Pancreas (tissue), 10 donors: ENCODE measurements around the gene SHC3. TPM values are rescaled to one million over a fixed set of nuclear protein-coding genes. Genes with fewer than 3 reads are reported as not detected.

ENCODE experiments used
- ATAC-seq, 4 donors: fragments of 200-7000 bp; cut with Tn5 transposase; one replicate each; pipeline versions ENCODE4 v1.8.0 to v1.9.1; 2020; ENCODE audit warnings: mild to moderate bottlenecking in 4 of 4, moderate library complexity in 4 of 4
- DNase-seq, 6 donors: peaks; one replicate each; pipeline ENCODE4 v3.0.0-alpha.2; 2020
- FAIRE-seq: peaks from 2 replicates; lab custom pipeline; 2012; peaks lifted over from hg19 to GRCh38; lab: Jason Lieb, UNC
- H3K27ac ChIP-seq, 4 donors: fragments of 200-600 bp; sonication (generic); 1 replicate in 3 of 4; 2 replicates in 1 of 4; pipeline versions ENCODE4 v1.5.0 to v1.8.0; 2020
- H3K27me3 ChIP-seq, 4 donors: fragments of 200-600 bp; one replicate each; pipeline ENCODE4 v1.8.0; 2021
- H3K36me3 ChIP-seq, 3 donors: fragments of 200-600 bp; sonication (generic) in 1 of 3; one replicate each; pipeline versions ENCODE4 v1.5.0 to v1.8.0; 2020 to 2021
- H3K4me1 ChIP-seq, 3 donors: fragments of 200-600 bp; one replicate each; pipeline ENCODE4 v1.8.0; 2021
- H3K4me3 ChIP-seq, 4 donors: fragments of 200-600 bp; sonication (generic) in 2 of 4; one replicate each; pipeline versions ENCODE4 v1.5.0 to v1.8.0; 2020 to 2021
- H3K9me3 ChIP-seq, 4 donors: fragments of 200-600 bp; one replicate each; pipeline ENCODE4 v1.8.0; 2021
- CTCF ChIP-seq, 4 donors: fragments of 200-600 bp; sonication (generic) in 3 of 4; IDR thresholded peaks; one replicate each; pipeline versions ENCODE4 v1.5.0 to v1.8.0; 2021; ENCODE audit warnings: antibody characterized with exemption in 4 of 4
- WGBS, 2 donors: extraction: QIAGEN DNeasy Blood & Tissue Kit; methylation state at CpG; one replicate each; pipeline ENCODE4 v1.1.7; 2013; 5-methylcytosine and 5-hydroxymethylcytosine counted together
- intact Hi-C, 3 donors: fragments of 100-400 bp; cut with DNase I; formaldehyde crosslinking; loops; one replicate each; pipeline versions ENCODE4 v1.11.1 to v1.14.2; 2022
- polyA plus RNA-seq, 2 donors: library from polyadenylated mRNA; stranded (reverse); fragments of 200-250 nt; gene quantifications; one replicate each; pipeline ENCODE4 v1.2.3, GENCODE V29; 2013
- total RNA-seq, 6 donors: library from RNA; stranded (reverse); fragmentation: NEBNext Ultra II Directional in 4 of 6; extraction: Animal tissue kit (Norgen Biotek cat#: 25700) in 4 of 6; gene quantifications; one replicate each; pipeline versions ENCODE4 v1.2.1 to v1.2.4, GENCODE V29; 2021 to 2023
- donor health status: healthy with polysubstance abuse.
- donor health status: DM: no; HTN: no; CAD: no; lungs with moderate emphysema.
- donor health status: DM: no; HTN: no; CAD: no.
- donor health status: control.
- donor health status: control.
- donor health status: Bipolar disorder and iron deficiency.
- donor health status: DM: yes; HTN: yes; CAD: no.
- donor health status: DM: no; HTN: no; CAD: no.
- donor health status: DM: no; HTN: no; CAD: no.
- donor health status: DM: yes; HTN: yes; CAD: no.

SHC3 gene
- total and polyA plus RNA-seq, 8 donors, result 0.19 to 6.3 (median 1.8) TPM

- no peak for DNase-seq
- FAIRE-seq, result no peak
- 88 to 94% methylated on average over 6 of the region's 6 CpGs for WGBS, 2 donors
- intact Hi-C loops, result no loop called here
- Histone ChIP-seq H3K27me3 (no peaks in the 10 kb centered on the region), H3K36me3 (no peaks in the 10 kb centered on the region), H3K27ac (no peak overlapping the region), H3K9me3 (no peaks in the 10 kb centered on the region), H3K4me3 (no peak overlapping the region), H3K4me1 (no peaks in the 10 kb centered on the region)
- no peak for TF ChIP-seq CTCF (IDR thresholded peaks at IDR 0.05)
- no peak for ATAC-seq
Observed at GRCh38 chr9:89165880-89166279, 12.7 kb downstream of the SHC3 start.

GRCh38 chr9:89165341-89165740, 13.3 kb downstream of the SHC3 start:
- no peak for FAIRE-seq
- Histone ChIP-seq H3K9me3 (no peaks in the 10 kb centered on the region), H3K27ac (no peak overlapping the region), H3K4me1 (no peaks in the 10 kb centered on the region), H3K4me3 (no peak overlapping the region), H3K36me3 (no peaks in the 10 kb centered on the region), H3K27me3 (no peaks in the 10 kb centered on the region)
- TF ChIP-seq CTCF (IDR thresholded peaks at IDR 0.05), result no peak
- DNase-seq, result no peak
- ATAC-seq, result no peak
- intact Hi-C loops, result no loop called here

DNA sequence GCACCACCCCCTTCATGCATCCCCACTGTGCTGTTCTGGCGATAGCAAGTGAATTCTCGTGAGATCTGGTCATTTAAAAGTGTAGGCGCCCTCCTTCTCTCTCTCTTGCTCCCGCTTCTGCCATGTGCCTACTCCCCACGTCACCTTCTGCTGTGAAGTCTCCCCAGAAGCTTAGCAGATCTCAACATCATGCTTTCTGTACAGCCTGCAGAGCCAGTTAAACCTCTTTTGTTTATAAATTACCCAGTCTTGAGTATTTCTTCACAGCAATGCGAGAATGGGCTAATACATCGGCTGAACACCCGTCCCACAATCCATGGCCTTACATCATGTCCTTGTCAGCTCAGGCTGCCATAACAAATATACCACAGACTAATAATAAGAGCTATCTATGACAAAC, 17.4 kb downstream of the SHC3 start:
- Histone ChIP-seq H3K36me3 (no peaks in the 10 kb centered on the region), H3K4me3 (no peak overlapping the region), H3K27me3 (no peaks in the 10 kb centered on the region), H3K27ac (no peak overlapping the region), H3K4me1 (no peaks in the 10 kb centered on the region), H3K9me3 (no peaks in the 10 kb centered on the region)
- TF ChIP-seq CTCF (IDR thresholded peaks at IDR 0.05), result no peak
- FAIRE-seq (no peak), ATAC-seq (no peak), DNase-seq (no peak)
- intact Hi-C loops, result no loop called here
- 79 to 84% methylated on average over 8 of the region's 8 CpGs for WGBS, 2 donors

GRCh38 chr9:89160806-89161205, 17.8 kb downstream of the SHC3 start:
- FAIRE-seq (no peak), ATAC-seq (no peak), DNase-seq (no peak)
- intact Hi-C loops, result no loop called here
- no peak for TF ChIP-seq CTCF (IDR thresholded peaks at IDR 0.05)
- WGBS, 2 donors, result 78 to 83% methylated on average over 5 of the region's 5 CpGs
- no peaks in the 10 kb centered on the region for H3K9me3 ChIP-seq
- H3K4me3 ChIP-seq, result no peak overlapping the region
- no peaks in the 10 kb centered on the region for H3K27me3 ChIP-seq
- H3K27ac ChIP-seq, result no peak overlapping the region
- H3K4me1 ChIP-seq, result no peaks in the 10 kb centered on the region
- no peaks in the 10 kb centered on the region for H3K36me3 ChIP-seq

DNA sequence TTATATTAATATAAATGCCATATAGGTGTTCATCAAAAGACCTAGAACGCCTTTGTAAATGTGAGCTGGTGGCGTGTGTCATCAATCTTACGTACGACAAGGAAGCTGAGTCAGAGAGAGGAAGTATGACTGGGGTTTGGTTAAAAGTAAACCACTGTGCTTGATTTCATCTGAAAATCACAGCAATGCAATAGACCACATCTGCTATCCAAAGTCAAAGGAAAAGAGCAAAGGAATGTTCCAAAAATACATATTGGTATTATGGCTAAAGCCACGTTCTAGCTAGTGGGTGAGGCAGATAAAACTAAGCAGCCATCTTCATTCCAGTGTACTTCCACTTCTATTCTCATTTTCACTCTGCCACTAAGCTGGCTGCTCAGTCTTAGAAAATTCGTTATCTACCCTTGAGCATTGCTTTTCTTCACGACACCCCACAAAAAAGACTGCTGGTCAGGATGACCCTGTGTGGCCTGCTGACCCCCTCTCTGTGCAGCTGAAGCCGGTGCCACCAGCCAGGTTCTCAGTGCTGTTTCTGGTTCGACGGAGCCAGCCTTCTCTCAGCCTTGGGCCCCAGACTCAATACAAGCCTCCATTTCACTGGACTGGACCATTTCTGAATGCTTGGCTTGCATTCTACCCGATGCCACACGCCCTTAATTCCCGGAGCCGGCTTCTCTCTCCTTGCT, 23.8 kb downstream of the SHC3 start:
- no peak for FAIRE-seq
- TF ChIP-seq CTCF (IDR thresholded peaks at IDR 0.05), result no peak

More for the DNA sequence above, 23.8 kb downstream of the SHC3 start:
- Histone ChIP-seq H3K4me3 (no peak overlapping the region), H3K27ac (peak overlapping the region in 1 of 4 donors; percentile 29), H3K4me1 (no peaks in the 10 kb centered on the region), H3K9me3 (no peaks in the 10 kb centered on the region), H3K36me3 (no peaks in the 10 kb centered on the region), H3K27me3 (no peaks in the 10 kb centered on the region)
- intact Hi-C loops, result no loop called here
- no peak for DNase-seq
- WGBS, 2 donors, result 77 to 79% methylated on average over 14 of the region's 14 CpGs
- peak in 3 of 4 donors; percentile 38 to 78 (median 75) for ATAC-seq
